DMS79 (cell line): Measurements from ENCODE around the gene CDH4.

Experiments
- DNase-seq: peaks from one replicate; lab custom pipeline; 2025; lab: John Stamatoyannopoulos, UW

CDH4 gene

GRCh38 chr20:61608275-61609085, 356.4 kb downstream of the CDH4 start:
- no peak for DNase-seq

GRCh38 chr20:61609461-61609860, 357.4 kb downstream of the CDH4 start:
- DNase-seq, result no peak

- no peak for DNase-seq
Observed at GRCh38 chr20:61611401-61612180, 359.5 kb downstream of the CDH4 start.

DNA sequence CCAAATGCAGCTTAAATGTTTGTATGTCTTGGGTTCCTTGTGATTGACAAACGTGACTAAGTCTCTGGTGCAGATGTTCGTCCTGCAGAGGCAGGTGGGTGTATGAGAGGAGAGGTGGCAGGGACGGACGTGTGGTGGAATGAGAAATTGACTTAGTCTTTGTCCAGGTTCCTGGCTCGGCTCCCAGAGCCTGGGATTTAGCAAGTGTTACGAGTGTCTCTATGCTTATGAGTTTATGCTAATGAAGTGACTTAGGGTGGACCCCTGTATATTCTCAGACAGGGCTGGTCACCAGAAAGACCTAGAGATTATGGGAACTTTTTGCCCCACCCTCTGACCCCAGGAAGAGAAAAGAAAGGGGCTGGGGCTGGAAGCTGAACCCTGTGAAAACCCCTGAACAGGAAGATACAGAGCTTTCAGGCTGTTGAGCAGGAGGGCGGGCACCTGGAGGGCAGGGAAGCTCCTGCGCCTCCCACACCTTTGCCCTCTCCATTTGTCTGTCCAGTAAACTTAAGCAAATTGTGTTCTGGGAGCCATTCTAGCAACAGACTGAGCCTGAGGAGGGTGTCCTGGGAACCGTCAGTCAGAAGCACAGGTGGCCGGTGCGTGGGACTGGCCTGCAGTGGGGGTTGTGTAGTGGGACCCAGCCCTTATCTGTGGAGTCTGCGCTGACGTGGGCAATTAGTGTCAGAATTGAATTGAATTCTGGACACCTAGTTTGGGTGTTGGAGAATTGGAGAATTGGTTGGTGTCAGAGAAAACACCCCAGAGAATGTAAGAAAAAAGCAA, 362.1 kb downstream of the CDH4 start:
- DNase-seq, result no peak

DNA sequence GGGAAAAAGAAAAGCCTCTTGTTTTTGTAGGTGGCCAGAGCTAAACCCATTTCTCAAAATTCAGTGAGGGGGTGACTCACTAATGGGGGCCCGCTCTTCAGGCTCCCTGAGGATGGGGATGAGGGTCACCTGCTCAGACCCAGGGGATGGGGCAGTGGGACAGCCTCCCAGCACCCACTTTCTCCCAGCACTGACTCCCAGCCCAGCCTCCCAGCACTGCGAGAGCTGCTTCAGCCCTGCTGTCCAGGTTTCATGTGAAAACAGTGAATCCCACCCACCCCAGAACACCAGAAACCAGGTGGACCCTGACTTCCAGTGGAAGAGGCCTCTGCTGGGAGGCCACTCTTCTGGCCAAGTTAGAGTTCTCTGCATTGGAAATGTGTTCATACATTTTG, 362.6 kb downstream of the CDH4 start:
- no peak for DNase-seq

DNA sequence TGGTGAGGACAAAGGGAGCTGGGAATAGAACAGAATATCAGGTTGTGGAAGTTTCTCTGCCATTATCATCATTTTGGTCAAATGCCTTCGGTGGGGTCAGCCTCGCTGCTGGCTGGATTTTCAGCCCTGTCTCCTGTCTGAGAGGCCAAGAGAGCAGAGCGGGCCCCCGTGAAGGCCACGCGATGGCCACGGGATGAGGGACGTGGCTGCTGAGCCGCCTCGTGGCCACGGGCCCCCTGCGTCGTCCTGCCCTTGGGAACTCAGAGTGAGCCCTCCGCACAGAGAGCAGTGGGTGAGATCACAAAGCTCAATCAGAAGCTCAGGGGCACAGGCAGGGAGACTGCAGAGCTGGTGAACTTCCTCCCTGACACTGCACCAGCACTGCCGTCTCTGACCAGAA, 363.7 kb downstream of the CDH4 start:
- no peak for DNase-seq

GRCh38 chr20:61619751-61620150, 367.7 kb downstream of the CDH4 start:
- no peak for DNase-seq

GRCh38 chr20:61620174-61620573, 368.1 kb downstream of the CDH4 start:
- DNase-seq, result no peak

DNA sequence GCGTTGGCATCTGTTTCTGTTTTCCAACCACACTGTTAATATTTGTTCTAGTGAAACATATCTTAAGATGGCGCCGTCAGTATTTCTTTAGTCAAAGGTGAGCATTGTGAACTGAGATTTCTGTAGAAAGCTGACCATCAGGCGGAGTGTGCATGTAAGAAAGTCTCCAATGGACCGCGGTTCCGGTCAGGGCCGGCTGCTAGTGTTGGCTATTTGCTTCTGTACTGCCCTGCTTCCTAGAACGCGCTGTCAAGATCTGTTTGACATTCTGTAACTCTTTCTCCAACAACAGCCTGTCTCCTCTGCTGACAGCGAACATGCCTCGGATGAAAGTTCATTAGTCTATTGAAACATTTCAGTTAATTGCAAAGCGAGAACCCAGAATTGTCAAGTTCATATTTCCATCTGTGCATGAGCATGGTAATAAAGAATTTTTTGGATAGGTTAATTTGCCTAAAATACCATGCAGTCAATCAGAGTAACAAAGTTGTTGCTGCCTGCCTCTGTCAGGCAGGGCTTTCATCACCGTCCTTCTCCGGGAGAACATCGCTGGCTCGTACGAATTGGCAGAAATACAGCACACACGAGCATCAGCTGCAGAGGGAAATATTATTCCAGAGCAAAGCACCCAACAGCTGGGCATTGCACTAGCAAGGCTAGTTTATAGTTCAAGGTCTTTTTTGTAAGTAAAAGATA, 369.1 kb downstream of the CDH4 start:
- no peak for DNase-seq

DNA sequence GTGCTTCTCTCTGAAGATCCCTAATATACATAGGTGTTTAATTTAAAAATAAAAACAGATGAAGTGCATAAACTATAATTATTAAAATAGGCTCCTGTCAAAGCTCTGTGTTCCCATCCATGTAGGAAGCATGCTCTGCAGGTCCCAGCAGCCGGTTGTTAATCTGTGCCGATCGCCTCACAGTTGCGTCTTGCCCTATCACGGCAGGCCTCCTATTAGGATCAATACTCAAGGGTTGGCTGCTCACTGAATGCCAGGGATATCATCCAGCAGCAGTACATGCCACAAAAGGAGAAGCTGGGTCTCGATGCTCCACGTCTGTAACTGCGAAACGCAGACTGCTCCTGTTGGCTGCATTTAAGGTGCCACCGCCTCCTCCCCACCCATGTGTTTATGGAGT, 369.8 kb downstream of the CDH4 start:
- DNase-seq, result no peak

DNA sequence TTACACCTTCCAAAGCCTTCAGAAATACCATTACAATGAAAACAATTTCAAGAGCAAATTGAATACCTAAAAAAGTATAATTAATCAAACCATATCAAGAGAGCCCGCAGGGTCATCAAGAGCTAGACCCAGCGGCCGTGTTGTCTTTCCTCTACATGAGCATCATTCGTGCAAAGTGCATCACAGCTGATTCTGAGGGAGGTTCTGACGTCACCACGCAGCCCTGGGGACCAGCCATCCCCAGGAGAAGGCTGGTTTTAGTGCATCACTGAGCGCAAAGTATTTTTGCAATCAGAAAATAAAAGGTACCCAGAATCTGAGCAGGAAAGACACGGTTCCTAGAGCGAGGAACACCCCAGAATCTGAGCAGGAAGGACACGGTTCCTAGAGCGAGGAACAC, 371.4 kb downstream of the CDH4 start:
- DNase-seq, result no peak

DNA sequence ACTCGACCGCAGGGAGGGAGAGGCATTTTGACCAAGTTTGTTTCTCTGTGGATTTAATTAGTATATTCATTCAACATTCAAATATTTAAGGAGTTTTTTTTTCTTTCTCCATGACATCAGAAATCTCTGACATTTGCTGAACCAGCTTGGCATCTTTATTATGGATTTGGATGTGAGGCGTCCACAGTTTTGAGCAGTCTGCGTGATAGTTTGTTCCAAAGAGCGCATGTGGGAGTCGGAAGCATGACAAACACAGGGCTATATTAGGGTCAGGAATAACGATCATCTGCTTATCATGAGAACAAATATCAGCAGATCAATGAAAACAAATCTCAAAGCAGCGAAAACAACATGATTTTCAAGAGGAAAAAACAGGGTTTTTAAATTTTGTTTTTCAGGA, 373.2 kb downstream of the CDH4 start:
- DNase-seq, result no peak

- DNase-seq, result no peak
Observed at GRCh38 chr20:61626412-61626811, 374.4 kb downstream of the CDH4 start.

DNA sequence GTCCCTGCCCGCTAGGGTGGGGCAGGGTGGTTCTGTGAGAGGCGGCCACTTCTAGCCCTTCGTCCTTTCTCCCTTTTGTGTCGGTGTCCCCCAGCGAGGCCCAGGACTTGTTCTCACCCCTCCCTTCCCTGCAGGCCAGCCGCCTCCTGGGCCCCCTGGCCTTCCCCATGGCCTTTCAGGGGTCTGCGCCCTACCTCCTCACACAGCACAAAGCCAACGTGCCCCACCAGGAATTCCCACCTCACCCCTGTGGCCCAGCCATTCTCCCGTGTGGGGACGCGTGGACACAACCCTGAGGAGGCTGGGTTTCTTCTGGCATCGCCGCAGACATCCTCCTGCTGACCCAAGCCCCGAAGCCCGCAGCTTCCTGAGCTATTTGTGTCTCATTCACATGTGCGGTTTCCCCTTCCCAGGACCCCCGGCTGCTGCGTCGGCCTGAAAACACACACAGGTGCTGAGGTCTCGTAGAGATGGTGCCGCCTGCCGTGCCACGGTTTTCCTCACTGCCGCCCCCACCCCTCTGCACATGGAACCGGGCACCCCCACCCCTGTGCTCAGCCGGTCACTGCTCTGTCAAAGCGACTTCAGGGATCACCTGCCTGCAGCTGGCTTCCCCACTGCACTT, 375.8 kb downstream of the CDH4 start:
- DNase-seq, result no peak

- peak; percentile 49 for DNase-seq
Observed at GRCh38 chr20:61628480-61628879, 376.4 kb downstream of the CDH4 start.

DNA sequence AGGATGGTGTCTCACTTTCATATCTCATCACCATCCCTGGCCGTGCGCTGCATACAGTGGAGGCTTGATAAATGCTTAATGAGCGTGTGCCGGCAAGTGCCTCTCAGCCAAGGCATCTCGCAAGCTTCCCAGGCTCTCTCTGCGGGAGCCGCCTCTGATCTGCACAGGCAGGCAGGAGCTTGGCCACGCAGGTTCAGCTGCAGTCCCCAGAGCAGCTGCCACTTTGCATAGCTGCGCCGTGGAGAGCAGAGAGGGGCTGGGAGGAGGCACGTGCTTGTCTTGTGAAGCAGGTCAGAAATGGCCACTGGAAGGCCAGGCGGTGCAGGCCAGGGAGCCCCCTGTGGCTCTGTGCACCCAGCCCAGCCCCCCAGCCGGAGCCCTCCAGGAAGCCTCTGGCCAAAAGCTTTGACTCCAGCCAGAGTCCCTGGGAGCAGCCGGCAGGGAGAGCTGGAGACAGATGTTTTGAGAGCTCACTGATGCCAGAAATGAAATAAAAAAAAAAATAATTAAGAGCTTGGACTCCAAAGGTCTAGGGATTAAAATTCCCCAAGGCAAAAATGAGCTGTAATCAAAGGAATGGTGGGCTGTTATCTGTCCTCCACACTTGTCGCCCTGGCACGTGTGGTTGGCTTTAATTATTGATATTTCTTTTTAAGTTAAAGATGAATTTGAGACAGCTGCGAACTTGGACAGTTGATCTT, 377.0 kb downstream of the CDH4 start:
- peak; percentile 52 for DNase-seq

DNA sequence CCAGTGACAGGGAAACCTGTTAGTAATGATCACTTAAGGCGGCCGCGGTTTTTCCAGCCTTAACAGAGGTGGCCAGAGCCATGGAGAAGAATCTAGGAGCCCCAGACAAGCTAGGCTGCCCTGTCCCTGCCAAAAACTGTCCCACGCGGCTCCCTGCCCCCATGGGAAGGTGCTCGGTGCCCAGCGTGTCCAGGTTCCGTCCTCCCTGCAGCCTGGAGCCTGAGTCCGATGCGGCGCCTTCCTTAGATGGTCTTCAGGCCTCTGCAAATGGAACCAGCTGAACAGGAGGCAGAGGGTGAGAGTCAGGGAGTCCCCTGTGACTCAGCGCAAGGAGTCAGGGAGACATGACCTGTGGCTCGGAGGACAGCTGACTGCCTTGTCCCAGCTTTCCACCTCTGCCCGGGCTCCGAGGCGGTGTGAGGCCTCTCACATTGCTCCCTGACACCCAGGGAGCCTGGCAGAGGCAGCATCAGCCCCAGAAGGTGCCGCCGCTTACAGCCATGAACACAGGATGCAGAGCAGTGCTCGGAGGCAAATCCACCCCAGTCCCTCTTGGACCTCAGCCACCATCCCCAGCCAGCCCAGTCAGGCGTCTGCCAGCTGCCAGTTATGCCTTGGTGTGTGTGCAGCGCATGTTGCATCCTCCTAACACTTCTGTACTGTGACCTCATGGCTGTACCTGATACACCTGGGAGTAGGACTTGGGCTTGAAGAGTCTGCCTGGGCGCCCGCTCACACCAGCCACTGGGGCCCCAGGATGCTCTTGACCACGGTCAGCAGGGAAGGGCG, 377.7 kb downstream of the CDH4 start:
- DNase-seq, result no peak

DNA sequence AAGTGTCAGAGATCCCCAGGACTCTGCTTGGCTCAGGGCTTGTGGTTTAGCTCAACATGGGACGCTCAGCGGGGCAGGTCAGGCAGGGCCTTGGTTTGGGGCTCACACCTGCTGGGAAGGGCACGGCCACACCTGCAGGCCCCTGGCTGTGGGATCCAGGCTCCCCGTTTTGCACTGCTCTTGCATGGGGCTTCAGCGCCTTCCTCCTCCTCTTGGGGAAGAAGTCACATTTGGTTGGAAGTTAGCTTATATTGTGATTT, 378.3 kb downstream of the CDH4 start:
- DNase-seq, result no peak

- no peak for DNase-seq
Observed at GRCh38 chr20:61630816-61631215, 378.8 kb downstream of the CDH4 start.

- no peak for DNase-seq
Observed at GRCh38 chr20:61631751-61632150, 379.7 kb downstream of the CDH4 start.
